Activated CD8-positive, alpha-beta memory T cell treated with anti-CD3 and anti-CD28 coated beads, Interleukin-2, amount 50 U/mL, for 24 hours (primary cell): ENCODE measurements around the gene NAT16.
"Not testable (repeated sequence)": the region's sequence is repeated elsewhere in the genome, so short reads cannot be mapped to it uniquely, and the experiment has no call there.

Experiments used
- DNase-seq: peaks from one replicate; pipeline ENCODE4 v3.0.0-alpha.2; 2020; ENCODE audit errors: extremely low read depth

NAT16 gene

GRCh38 chr7:101156866-101157589 lies 23.1 kb downstream of the NAT16 start:
- DNase-seq: no peak

GRCh38 chr7:101156277-101156676 lies 23.8 kb downstream of the NAT16 start:
- DNase-seq: no peak

GRCh38 chr7:101155303-101155702 lies 24.8 kb downstream of the NAT16 start:
- no peak for DNase-seq

- DNase-seq: no peak
These were observed 25.4 kb downstream of the NAT16 start for GRCh38 chr7:101154693-101155102.

GRCh38 chr7:101153969-101154692 lies 26.0 kb downstream of the NAT16 start, which contains the start of gene AP1S1:
AP1S1 (plus strand) TSS chr7:101154476; CDS start chr7:101154515, 39 bp downstream.
- peak; percentile 73 for DNase-seq

- no peak for DNase-seq
These were observed 28.0 kb downstream of the NAT16 start for GRCh38 chr7:101151908-101152651.

GRCh38 chr7:101140746-101141382 lies 39.2 kb downstream of the NAT16 start:
- no peak for DNase-seq

- DNase-seq: no peak
These were observed 39.8 kb downstream of the NAT16 start for GRCh38 chr7:101140339-101140699.

- peak; percentile 84 for DNase-seq
These were observed 41.8 kb downstream of the NAT16 start for GRCh38 chr7:101138213-101138870.

- DNase-seq: no peak
These were observed 42.4 kb downstream of the NAT16 start for GRCh38 chr7:101137651-101138212.

GRCh38 chr7:101134399-101134980 lies 45.6 kb downstream of the NAT16 start:
- DNase-seq: no peak

GRCh38 chr7:101133621-101134398 lies 46.3 kb downstream of the NAT16 start:
- DNase-seq: no peak

- DNase-seq: not testable (repeated sequence)
These were observed 47.2 kb downstream of the NAT16 start for GRCh38 chr7:101132626-101133600.

- DNase-seq: no peak
These were observed 50.4 kb downstream of the NAT16 start for GRCh38 chr7:101129603-101130117.

- no peak for DNase-seq
These were observed 51.9 kb downstream of the NAT16 start for GRCh38 chr7:101128040-101128834.

- no peak for DNase-seq
These were observed 52.5 kb downstream of the NAT16 start for GRCh38 chr7:101127460-101128039.
